GM23248 (cell line): ENCODE measurements around the gene ATP6AP2. TPM values are rescaled to one million over a fixed set of nuclear protein-coding genes. Genes with fewer than 3 reads are reported as not detected.
"Not testable (repeated sequence)": the region's sequence is repeated elsewhere in the genome, so short reads cannot be mapped to it uniquely, and the experiment has no call there.

Experiments used
- DNase-seq: peaks from one replicate; pipeline ENCODE4 v3.0.0-alpha.2; 2015
- H2AFZ ChIP-seq: fragments of 200-600 bp; sonication (generic); 2 replicates; pipeline ENCODE4 v1.6.1; 2016; ENCODE audit warnings: antibody characterized with exemption
- H3F3A ChIP-seq: fragments of 200-600 bp; sonication (generic); 2 replicates; pipeline ENCODE4 v1.6.1; 2016; ENCODE audit warnings: mild to moderate bottlenecking, antibody characterized with exemption, mixed run types; ENCODE audit not compliant: insufficient read depth
- H3K27ac ChIP-seq: fragments of 200-600 bp; sonication (generic); 2 replicates; pipeline ENCODE4 v1.5.1; 2016; ENCODE audit warnings: mild to moderate bottlenecking
- H3K27me3 ChIP-seq: fragments of 200-600 bp; sonication (generic); replicated peaks from 2 replicates; pipeline ENCODE4 v1.6.1; 2016; ENCODE audit warnings: mild to moderate bottlenecking; ENCODE audit not compliant: insufficient read depth
- H3K36me3 ChIP-seq: fragments of 200-600 bp; sonication (generic); 2 replicates; pipeline ENCODE4 v1.6.1; 2016; ENCODE audit warnings: low read depth, mild to moderate bottlenecking
- H3K4me1 ChIP-seq: fragments of 200-600 bp; sonication (generic); 2 replicates; pipeline ENCODE4 v1.6.1; 2016; ENCODE audit warnings: mild to moderate bottlenecking; ENCODE audit not compliant: insufficient read depth
- H3K4me2 ChIP-seq: fragments of 200-600 bp; sonication (generic); one replicate; pipeline ENCODE4 v1.6.1; 2016; ENCODE audit warnings: mild to moderate bottlenecking; ENCODE audit not compliant: unreplicated experiment
- H3K4me3 ChIP-seq: fragments of 200-600 bp; sonication (generic); 2 replicates; pipeline ENCODE4 v1.5.1; 2016; ENCODE audit warnings: mild to moderate bottlenecking
- H3K79me2 ChIP-seq: fragments of 200-600 bp; sonication (generic); 2 replicates; pipeline ENCODE4 v1.6.1; 2016; ENCODE audit warnings: mild to moderate bottlenecking; ENCODE audit not compliant: insufficient read depth
- H3K9ac ChIP-seq: fragments of 200-600 bp; sonication (generic); 2 replicates; pipeline ENCODE4 v1.6.1; 2016; ENCODE audit warnings: mild to moderate bottlenecking
- H3K9me2 ChIP-seq: fragments of 200-600 bp; sonication (generic); 2 replicates; pipeline ENCODE4 v1.6.1; 2016; ENCODE audit warnings: mixed run types, mild to moderate bottlenecking, moderate library complexity; ENCODE audit not compliant: insufficient read depth
- H3K9me3 ChIP-seq: fragments of 200-600 bp; sonication (generic); one replicate; pipeline ENCODE4 v1.6.1; 2017; ENCODE audit warnings: low read depth
- H4K20me1 ChIP-seq: fragments of 200-600 bp; sonication (generic); 2 replicates; pipeline ENCODE4 v1.6.0; 2016; ENCODE audit not compliant: insufficient read depth
- EZH2 ChIP-seq: fragments of 200-600 bp; sonication (generic); IDR thresholded peaks from 2 replicates; pipeline ENCODE4 v1.6.1; 2018; ENCODE audit warnings: antibody characterized with exemption, mild to moderate bottlenecking; ENCODE audit not compliant: insufficient read depth, poor library complexity, severe bottlenecking
- EZH2phosphoT487 ChIP-seq: fragments of 200-600 bp; sonication (generic); IDR thresholded peaks from 2 replicates; pipeline ENCODE4 v1.6.1; 2018; ENCODE audit warnings: antibody characterized with exemption, moderate library complexity, mild to moderate bottlenecking, low read depth; ENCODE audit not compliant: insufficient read depth
- WGBS, 2 experiments: methylation state at CpG; one replicate each; pipeline ENCODE4 v1.1.6; 2015 to 2017; ENCODE audit warnings: low lambda C conversion rate in 2 of 2, low coverage in 1 of 2; ENCODE audit errors: missing lambda C conversion rate in 2 of 2; 5-methylcytosine and 5-hydroxymethylcytosine counted together
- in situ Hi-C: fragments of 300-500 bp; cut with MboI; formaldehyde crosslinking; loops from 2 replicates; pipeline ENCODE4 v1.15.0; 2020
- polyA plus RNA-seq: library from polyadenylated mRNA; unstranded; fragments of >200 nt; fragmentation: Nextera tagmentation; extraction: Ambion mirVana; gene quantifications from 2 replicates; pipeline ENCODE4 v1.2.1, GENCODE V29; 2016
- total RNA-seq: library from RNA; depleted of rRNA; stranded (reverse); fragments of >200 nt; shearing (Covaris generic); gene quantifications from 2 replicates; pipeline ENCODE4 v1.2.3, GENCODE V29; 2014

Gene ATP6AP2
- total and polyA plus RNA-seq, 2 experiments from 2014 or later, result 211 to 443 TPM

GRCh38 chrX:40582811-40583210 lies 2.0 kb downstream of the ATP6AP2 start:
- peaks cover 6% of the 10 kb centered on the region; the same call in 1 of the 2 replicates for H3K4me1 ChIP-seq
- no peak overlapping the region for H3K27ac ChIP-seq
- H3K27me3 ChIP-seq, result no peaks in the 10 kb centered on the region
- H3F3A ChIP-seq, result no peaks in the 10 kb centered on the region
- H2AFZ ChIP-seq, result no peak overlapping the region
- 50 to 58% methylated on average over 2 of the region's 2 CpGs for WGBS, 2 experiments
- in situ Hi-C loops, result no loop called here
- H3K79me2 ChIP-seq, result peaks cover 68% of the 10 kb centered on the region
- no peaks in the 10 kb centered on the region for H3K9me3 ChIP-seq
- no peaks in the 10 kb centered on the region for H3K36me3 ChIP-seq
- H3K4me2 ChIP-seq, result no peak overlapping the region
- H4K20me1 ChIP-seq, result no peaks in the 10 kb centered on the region
- H3K4me3 ChIP-seq, result no peak overlapping the region
- TF ChIP-seq EZH2, result no peak
- TF ChIP-seq EZH2phosphoT487, result no peak
- peak; percentile 8 for DNase-seq
- H3K9me2 ChIP-seq, result no peaks in the 10 kb centered on the region
- no peak overlapping the region for H3K9ac ChIP-seq

GRCh38 chrX:40587623-40588022 lies 6.9 kb downstream of the ATP6AP2 start:
- H3K4me1 ChIP-seq, DNase-seq, H3K27ac ChIP-seq, H3K9me3 ChIP-seq, H3K9ac ChIP-seq, H3K36me3 ChIP-seq, H3F3A ChIP-seq, H3K27me3 ChIP-seq, H2AFZ ChIP-seq, H4K20me1 ChIP-seq, H3K4me3 ChIP-seq, H3K9me2 ChIP-seq, H3K4me2 ChIP-seq, in situ Hi-C loops: not testable (repeated sequence)
- 36 to 53% methylated on average over 1 of the region's 1 CpG for WGBS, 2 experiments
- peaks cover 67% of the 10 kb centered on the region for H3K79me2 ChIP-seq

- H3K4me3 ChIP-seq, H3K36me3 ChIP-seq, H3F3A ChIP-seq, H3K9me2 ChIP-seq, H3K9ac ChIP-seq, DNase-seq, H3K27ac ChIP-seq, H3K9me3 ChIP-seq, H3K27me3 ChIP-seq, H3K4me2 ChIP-seq, in situ Hi-C loops, H3K4me1 ChIP-seq, H4K20me1 ChIP-seq, H2AFZ ChIP-seq: not testable (repeated sequence)
- WGBS, 2 experiments, result 94 to 100% methylated on average over 6 of the region's 6 CpGs
- peaks cover 46% of the 10 kb centered on the region for H3K79me2 ChIP-seq
These were observed 9.0 kb downstream of the ATP6AP2 start for GRCh38 chrX:40589616-40590321.

- in situ Hi-C loops, result no loop called here
- no peak overlapping the region for H3K4me3 ChIP-seq
These were observed 22.7 kb downstream of the ATP6AP2 start for GRCh38 chrX:40603446-40603845.

GRCh38 chrX:40607381-40607780 lies 26.6 kb downstream of the ATP6AP2 start:
- Histone ChIP-seq H3K4me1 (no peaks in the 10 kb centered on the region), H3K9me3 (no peaks in the 10 kb centered on the region), H3F3A (no peaks in the 10 kb centered on the region), H3K79me2 (no peaks in the 10 kb centered on the region), H3K4me2 (no peak overlapping the region), H3K27me3 (no peaks in the 10 kb centered on the region), H2AFZ (no peak overlapping the region), H3K9me2 (no peaks in the 10 kb centered on the region), H4K20me1 (no peaks in the 10 kb centered on the region), H3K27ac (no peak overlapping the region), H3K9ac (no peak overlapping the region), H3K4me3 (no peak overlapping the region), H3K36me3 (no peaks in the 10 kb centered on the region; the same call in 1 of the 2 replicates)
- no peak for DNase-seq
- in situ Hi-C loops, result no loop called here
- TF ChIP-seq EZH2phosphoT487, result no peak
- TF ChIP-seq EZH2, result no peak
- WGBS, 2 experiments, result 68 to 73% methylated on average over 3 of the region's 3 CpGs

More at GRCh38 chrX:40603446-40603845, 22.7 kb downstream of the ATP6AP2 start:
- no peaks in the 10 kb centered on the region for H4K20me1 ChIP-seq
- H3K9me3 ChIP-seq, result no peaks in the 10 kb centered on the region
- no peaks in the 10 kb centered on the region for H3K27me3 ChIP-seq
- H3F3A ChIP-seq, result no peaks in the 10 kb centered on the region
- no peak overlapping the region for H3K27ac ChIP-seq
- peaks cover 6% of the 10 kb centered on the region; the same call in 1 of the 2 replicates for H3K36me3 ChIP-seq
- no peaks in the 10 kb centered on the region for H3K9me2 ChIP-seq
- no peak for DNase-seq
- no peak overlapping the region for H3K4me2 ChIP-seq
- H2AFZ ChIP-seq, result no peak overlapping the region
- TF ChIP-seq EZH2phosphoT487 (no peak), EZH2 (no peak)
- no peak overlapping the region for H3K9ac ChIP-seq
- no peaks in the 10 kb centered on the region for H3K79me2 ChIP-seq
- H3K4me1 ChIP-seq, result no peaks in the 10 kb centered on the region
- 97 to 100% methylated on average over 6 of the region's 6 CpGs for WGBS, 2 experiments
